Activated naive CD4-positive, alpha-beta T cell treated with anti-CD3 and anti-CD28 coated beads, Interleukin-2, amount 10 ng/mL, durations not matched to agents 5 hours and 36 hours (primary cell): ENCODE results near the gene OPRM1. TPM values are rescaled to one million over a fixed set of nuclear protein-coding genes. Genes with fewer than 3 reads are reported as not detected.

Source experiments
- total RNA-seq, 2 experiments: library from RNA; stranded (reverse); gene quantifications; one replicate each; pipeline ENCODE4 v1.2.3, GENCODE V29; 2021

OPRM1 gene
- total RNA-seq, result not detected

GRCh38 chr6:154039231-154039842 lies at the start of gene OPRM1:
OPRM1 (plus strand) TSS chr6:154039240; CDS start chr6:154039545, 305 bp downstream.

